Measurements from ENCODE around the gene SLIT3.

DNA sequence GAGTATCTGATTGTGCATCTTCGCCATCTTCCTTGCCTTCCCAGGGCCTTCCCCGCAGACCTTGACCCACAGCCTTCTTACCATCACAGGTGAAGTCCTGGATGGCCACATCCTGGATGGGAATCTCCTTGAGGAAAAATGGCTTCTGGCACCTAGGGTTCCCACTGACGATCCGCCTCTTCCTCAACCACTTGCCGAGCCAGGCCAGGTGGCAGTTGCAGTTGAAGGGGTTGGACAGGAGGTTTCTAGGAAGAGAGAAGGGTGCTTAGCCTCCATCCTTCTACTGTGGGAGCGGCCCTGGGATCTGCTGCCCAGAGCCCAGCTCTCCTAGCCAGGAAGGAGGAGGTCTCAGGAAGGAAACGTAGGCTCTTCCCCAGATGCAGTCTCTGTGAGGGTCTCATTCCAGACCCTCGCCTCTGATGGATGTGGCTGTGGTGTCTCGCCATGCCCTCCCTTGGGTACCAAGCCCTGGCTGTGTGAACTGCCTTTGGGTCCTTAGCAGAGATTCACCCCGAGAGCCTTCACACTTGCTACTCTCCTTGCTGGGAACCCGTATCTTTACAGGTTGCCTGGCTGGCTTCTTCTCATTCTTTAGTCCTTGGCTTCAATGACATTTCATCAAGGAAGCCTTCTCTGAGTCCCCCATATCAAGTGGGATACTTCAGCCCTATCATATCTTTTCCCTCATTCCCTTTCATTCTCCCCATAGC, 551.4 kb downstream of the SLIT3 start:
- TF ChIP-seq, protein P1, sequence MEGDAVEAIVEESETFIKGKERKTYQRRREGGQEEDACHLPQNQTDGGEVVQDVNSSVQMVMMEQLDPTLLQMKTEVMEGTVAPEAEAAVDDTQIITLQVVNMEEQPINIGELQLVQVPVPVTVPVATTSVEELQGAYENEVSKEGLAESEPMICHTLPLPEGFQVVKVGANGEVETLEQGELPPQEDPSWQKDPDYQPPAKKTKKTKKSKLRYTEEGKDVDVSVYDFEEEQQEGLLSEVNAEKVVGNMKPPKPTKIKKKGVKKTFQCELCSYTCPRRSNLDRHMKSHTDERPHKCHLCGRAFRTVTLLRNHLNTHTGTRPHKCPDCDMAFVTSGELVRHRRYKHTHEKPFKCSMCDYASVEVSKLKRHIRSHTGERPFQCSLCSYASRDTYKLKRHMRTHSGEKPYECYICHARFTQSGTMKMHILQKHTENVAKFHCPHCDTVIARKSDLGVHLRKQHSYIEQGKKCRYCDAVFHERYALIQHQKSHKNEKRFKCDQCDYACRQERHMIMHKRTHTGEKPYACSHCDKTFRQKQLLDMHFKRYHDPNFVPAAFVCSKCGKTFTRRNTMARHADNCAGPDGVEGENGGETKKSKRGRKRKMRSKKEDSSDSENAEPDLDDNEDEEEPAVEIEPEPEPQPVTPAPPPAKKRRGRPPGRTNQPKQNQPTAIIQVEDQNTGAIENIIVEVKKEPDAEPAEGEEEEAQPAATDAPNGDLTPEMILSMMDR (IDR thresholded peaks at IDR 0.05; ENCODE audit: insufficient read depth, low read length): no peak
- TF ChIP-seq POLR2AphosphoS5 (IDR thresholded peaks at IDR 0.05; ENCODE audit: low read depth) (no peak), GABPA (IDR thresholded peaks at IDR 0.05; ENCODE audit: low read depth) (no peak), SPI1 (IDR thresholded peaks at IDR 0.05; ENCODE audit: borderline replicate concordance, low read depth) (no peak)
- TF ChIP-seq, protein P2, sequence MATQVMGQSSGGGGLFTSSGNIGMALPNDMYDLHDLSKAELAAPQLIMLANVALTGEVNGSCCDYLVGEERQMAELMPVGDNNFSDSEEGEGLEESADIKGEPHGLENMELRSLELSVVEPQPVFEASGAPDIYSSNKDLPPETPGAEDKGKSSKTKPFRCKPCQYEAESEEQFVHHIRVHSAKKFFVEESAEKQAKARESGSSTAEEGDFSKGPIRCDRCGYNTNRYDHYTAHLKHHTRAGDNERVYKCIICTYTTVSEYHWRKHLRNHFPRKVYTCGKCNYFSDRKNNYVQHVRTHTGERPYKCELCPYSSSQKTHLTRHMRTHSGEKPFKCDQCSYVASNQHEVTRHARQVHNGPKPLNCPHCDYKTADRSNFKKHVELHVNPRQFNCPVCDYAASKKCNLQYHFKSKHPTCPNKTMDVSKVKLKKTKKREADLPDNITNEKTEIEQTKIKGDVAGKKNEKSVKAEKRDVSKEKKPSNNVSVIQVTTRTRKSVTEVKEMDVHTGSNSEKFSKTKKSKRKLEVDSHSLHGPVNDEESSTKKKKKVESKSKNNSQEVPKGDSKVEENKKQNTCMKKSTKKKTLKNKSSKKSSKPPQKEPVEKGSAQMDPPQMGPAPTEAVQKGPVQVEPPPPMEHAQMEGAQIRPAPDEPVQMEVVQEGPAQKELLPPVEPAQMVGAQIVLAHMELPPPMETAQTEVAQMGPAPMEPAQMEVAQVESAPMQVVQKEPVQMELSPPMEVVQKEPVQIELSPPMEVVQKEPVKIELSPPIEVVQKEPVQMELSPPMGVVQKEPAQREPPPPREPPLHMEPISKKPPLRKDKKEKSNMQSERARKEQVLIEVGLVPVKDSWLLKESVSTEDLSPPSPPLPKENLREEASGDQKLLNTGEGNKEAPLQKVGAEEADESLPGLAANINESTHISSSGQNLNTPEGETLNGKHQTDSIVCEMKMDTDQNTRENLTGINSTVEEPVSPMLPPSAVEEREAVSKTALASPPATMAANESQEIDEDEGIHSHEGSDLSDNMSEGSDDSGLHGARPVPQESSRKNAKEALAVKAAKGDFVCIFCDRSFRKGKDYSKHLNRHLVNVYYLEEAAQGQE (IDR thresholded peaks at IDR 0.05; ENCODE audit: insufficient replicate concordance, low read depth): no peak
